ENCODE measurements around the gene DIPK2B.

DIPK2B gene

DNA sequence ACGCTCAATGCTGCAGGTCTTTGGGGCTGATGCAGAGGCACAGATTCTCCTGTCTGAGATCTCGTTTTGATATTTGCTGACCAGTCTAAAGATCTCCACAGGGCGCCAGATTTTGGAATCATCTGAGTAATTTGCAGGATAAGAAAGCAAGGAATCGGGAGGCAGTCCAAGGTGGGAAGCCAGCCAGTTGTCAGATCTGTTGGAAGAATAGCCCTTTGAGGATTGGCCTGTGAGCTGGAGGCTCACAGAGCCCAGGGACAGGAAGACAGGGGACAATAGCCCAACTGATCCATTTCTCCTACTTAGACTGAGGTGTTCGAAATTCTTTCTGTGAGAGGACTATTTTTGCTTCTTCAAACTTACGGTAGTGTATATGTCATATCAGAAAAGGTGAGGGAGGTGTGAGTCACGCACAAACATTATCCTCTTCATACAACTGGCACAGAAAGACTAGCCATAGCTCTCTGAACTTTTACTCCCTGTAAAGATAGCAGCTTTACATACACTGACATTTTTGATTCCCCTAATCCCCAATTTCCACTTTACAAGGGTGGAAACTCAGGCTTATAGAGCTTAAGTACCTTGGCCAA lies 8.8 kb downstream of the DIPK2B start:
- no peak for ATAC-seq (replicated peaks; ENCODE audit: extremely low read depth, poor library complexity, severe bottlenecking)
- Mint-ChIP-seq H3K36me3 (ENCODE audit: insufficient read depth) (no peaks in the 10 kb centered on the region), H3K9me3 (no peaks in the 10 kb centered on the region), H3K27ac (ENCODE audit: low read depth) (no peak overlapping the region), H3K4me3 (no peak overlapping the region), H3K27me3 (no peaks in the 10 kb centered on the region), H3K4me1 (peaks cover 8% of the 10 kb centered on the region)
- no peak for DNase-seq (ENCODE audit: low spot score in 2 of 2)

DNA sequence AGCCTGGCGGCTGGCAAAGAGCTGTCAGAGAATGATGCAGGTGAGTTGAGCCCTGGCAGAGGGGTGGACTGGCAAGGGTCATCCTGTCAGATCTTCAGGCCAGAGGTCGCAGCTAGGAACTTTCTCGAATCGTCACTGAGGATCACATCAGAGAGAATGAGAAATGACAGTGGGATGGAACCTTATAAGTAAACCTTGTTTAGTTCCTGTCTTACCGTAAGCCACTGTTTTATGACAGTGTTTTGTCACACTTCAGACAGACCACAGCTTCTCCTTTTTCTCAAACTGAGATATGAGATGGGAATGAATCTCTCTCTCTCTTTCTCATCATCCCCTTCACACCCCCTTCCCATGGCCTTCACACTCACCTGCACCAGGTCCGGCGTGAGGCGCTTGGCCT lies 9.3 kb downstream of the DIPK2B start:
- Mint-ChIP-seq H3K4me3 (no peak overlapping the region), H3K4me1 (peaks cover 8% of the 10 kb centered on the region), H3K27me3 (no peaks in the 10 kb centered on the region), H3K9me3 (no peaks in the 10 kb centered on the region), H3K27ac (ENCODE audit: low read depth) (no peak overlapping the region), H3K36me3 (ENCODE audit: insufficient read depth) (no peaks in the 10 kb centered on the region)
- DNase-seq (ENCODE audit: low spot score in 2 of 2), result no peak
- no peak for ATAC-seq (replicated peaks; ENCODE audit: extremely low read depth, poor library complexity, severe bottlenecking)

DNA sequence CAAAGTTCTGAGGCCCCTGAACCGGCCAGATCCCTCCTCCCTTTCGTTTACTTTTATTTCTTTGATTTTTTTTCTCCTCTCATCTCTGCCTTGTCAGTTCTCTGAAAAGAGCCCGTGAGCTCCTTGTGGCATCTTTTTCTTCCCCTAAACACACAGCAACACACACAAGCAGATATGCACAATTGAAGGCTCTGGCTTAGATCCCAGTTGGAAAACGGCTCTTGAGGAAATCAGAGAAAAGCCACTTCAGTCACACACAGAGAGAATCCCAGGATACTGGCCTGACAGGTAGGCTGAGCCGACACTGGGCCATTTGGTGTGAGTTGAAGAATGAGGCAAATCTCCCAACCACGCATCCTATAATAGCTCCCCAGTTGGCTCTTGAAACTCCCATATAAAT lies 12.9 kb downstream of the DIPK2B start:
- Mint-ChIP-seq H3K27ac (ENCODE audit: low read depth) (no peak overlapping the region), H3K4me1 (peaks cover 8% of the 10 kb centered on the region), H3K4me3 (peak overlapping the region; percentile 79), H3K9me3 (no peaks in the 10 kb centered on the region), H3K27me3 (no peaks in the 10 kb centered on the region), H3K36me3 (ENCODE audit: insufficient read depth) (no peaks in the 10 kb centered on the region)
- no peak for ATAC-seq (replicated peaks; ENCODE audit: extremely low read depth, poor library complexity, severe bottlenecking)
- no peak for DNase-seq (ENCODE audit: low spot score in 2 of 2)

DNA sequence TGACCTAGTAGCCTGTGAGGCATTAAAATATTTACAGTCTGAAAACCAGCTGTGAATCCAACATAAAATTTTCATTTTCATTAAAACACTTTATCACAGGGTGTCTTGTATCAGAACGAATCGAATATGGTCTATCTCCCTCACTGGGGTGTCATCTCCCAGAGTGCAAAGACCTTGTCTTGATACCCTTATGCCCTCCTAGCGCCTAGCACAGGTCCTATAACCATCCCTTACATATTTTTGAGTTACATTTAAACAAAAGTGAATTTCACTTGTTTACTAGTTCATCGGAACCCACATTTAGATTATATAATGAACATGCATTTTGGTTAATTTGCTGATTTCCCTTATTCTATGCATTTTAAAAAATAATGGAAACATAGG lies 14.0 kb downstream of the DIPK2B start:
- peak overlapping the region; percentile 79 for H3K4me3 Mint-ChIP-seq
- ATAC-seq (replicated peaks; ENCODE audit: extremely low read depth, poor library complexity, severe bottlenecking) (no peak), DNase-seq (ENCODE audit: low spot score in 2 of 2) (no peak)
- H3K9me3 Mint-ChIP-seq, result no peaks in the 10 kb centered on the region
- no peaks in the 10 kb centered on the region for H3K36me3 Mint-ChIP-seq (ENCODE audit: insufficient read depth)
- H3K27ac Mint-ChIP-seq (ENCODE audit: low read depth), result no peak overlapping the region
- no peaks in the 10 kb centered on the region for H3K27me3 Mint-ChIP-seq
- H3K4me1 Mint-ChIP-seq, result peaks cover 8% of the 10 kb centered on the region

DNA sequence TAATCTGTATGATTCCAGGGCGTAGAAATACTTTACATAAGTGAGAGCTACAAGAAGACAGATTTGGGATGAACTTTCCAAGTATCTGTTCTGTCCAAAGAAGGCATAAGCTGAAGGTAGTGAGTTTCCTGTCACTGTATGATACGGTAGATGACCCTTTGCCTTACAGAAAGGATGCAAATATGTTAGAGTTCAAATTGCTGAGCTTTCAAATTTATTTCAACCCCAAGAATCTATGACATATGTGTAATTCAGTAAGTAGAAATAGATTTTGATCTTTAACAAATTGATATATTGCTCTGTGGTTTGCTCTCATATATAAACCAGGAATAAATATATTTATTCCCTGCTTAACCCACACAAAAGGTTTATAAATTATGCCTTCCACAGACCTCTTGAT lies 16.5 kb downstream of the DIPK2B start:
- Mint-ChIP-seq H3K36me3 (ENCODE audit: insufficient read depth) (no peaks in the 10 kb centered on the region), H3K4me3 (no peak overlapping the region), H3K9me3 (no peaks in the 10 kb centered on the region), H3K27me3 (no peaks in the 10 kb centered on the region), H3K4me1 (peaks cover 8% of the 10 kb centered on the region), H3K27ac (ENCODE audit: low read depth) (no peak overlapping the region)
- DNase-seq (ENCODE audit: low spot score in 2 of 2) (no peak), ATAC-seq (replicated peaks; ENCODE audit: extremely low read depth, poor library complexity, severe bottlenecking) (no peak)

DNA sequence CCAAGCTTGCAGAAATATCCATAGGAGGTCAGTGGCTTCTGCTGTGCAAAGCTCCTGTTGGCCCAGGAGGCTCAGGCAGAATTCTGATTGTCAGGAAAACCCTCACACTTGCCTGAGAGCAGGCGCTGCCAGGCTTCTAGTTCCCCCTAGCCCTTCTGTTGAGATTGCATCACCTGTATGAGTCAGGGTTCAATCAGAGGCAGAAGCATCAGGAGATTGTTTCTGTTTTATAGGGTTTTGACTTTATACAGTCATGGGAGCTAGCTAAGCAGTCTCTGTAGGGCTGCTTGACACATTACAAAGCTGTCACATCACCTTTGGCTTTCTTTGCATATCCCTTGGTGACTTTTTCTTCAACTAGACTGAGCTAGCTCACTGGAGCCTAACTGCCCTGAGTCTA lies 27.8 kb downstream of the DIPK2B start:
- H3K36me3 Mint-ChIP-seq (ENCODE audit: insufficient read depth), result no peaks in the 10 kb centered on the region
- H3K9me3 Mint-ChIP-seq, result no peaks in the 10 kb centered on the region
- H3K4me3 Mint-ChIP-seq, result no peak overlapping the region
- no peak for DNase-seq (ENCODE audit: low spot score in 2 of 2)
- no peak overlapping the region for H3K27ac Mint-ChIP-seq (ENCODE audit: low read depth)
- H3K4me1 Mint-ChIP-seq, result no peaks in the 10 kb centered on the region
- ATAC-seq (replicated peaks; ENCODE audit: extremely low read depth, poor library complexity, severe bottlenecking), result no peak
- H3K27me3 Mint-ChIP-seq, result no peaks in the 10 kb centered on the region

DNA sequence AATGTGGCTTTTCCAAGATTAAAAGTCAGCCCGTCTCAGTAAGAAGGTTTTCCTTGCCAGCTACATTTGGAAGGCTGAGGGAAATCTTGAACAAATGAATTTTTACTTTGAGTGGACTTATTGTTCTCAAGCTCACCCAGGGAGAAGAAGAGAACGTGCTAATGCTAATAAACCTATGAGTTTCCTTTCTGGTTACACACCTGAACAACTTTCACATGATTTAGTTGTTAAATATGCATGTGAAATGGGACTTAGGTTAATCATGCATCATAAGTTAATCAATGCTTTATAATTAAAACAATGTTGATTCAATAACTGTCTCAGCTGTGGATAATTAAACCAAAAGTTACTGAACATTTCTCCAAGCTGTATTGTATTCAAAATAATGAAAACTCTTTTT lies 33.9 kb downstream of the DIPK2B start:
- H3K4me1 Mint-ChIP-seq, result no peaks in the 10 kb centered on the region
- DNase-seq (ENCODE audit: low spot score in 2 of 2), result no peak
- no peaks in the 10 kb centered on the region for H3K36me3 Mint-ChIP-seq (ENCODE audit: insufficient read depth)
- ATAC-seq (replicated peaks; ENCODE audit: extremely low read depth, poor library complexity, severe bottlenecking), result no peak
- H3K27ac Mint-ChIP-seq (ENCODE audit: low read depth), result no peak overlapping the region
- H3K27me3 Mint-ChIP-seq, result no peaks in the 10 kb centered on the region
- no peaks in the 10 kb centered on the region for H3K9me3 Mint-ChIP-seq
- no peak overlapping the region for H3K4me3 Mint-ChIP-seq

DNA sequence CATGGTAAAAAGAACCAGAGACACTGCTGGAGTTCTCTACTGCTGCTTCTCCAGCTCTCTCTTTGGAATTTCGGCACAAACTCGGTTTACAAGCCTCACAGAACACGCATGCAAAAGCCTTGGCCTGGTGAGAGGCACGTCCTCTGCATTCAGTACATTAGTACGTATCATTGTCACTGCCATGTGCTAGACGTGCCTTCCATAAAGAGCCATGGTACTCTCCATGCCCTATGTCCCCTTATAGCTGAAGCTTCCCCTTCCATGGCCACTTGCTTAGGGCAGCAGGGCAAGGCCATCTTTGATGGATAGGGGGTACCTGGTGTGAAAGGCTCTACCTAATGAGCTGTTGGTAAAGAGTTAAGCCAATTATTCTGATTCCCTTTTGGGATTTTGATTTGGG lies 35.0 kb downstream of the DIPK2B start:
- Mint-ChIP-seq H3K9me3 (no peaks in the 10 kb centered on the region), H3K27me3 (no peaks in the 10 kb centered on the region), H3K4me1 (no peaks in the 10 kb centered on the region), H3K27ac (ENCODE audit: low read depth) (no peak overlapping the region), H3K4me3 (no peak overlapping the region), H3K36me3 (ENCODE audit: insufficient read depth) (no peaks in the 10 kb centered on the region)
- DNase-seq (ENCODE audit: low spot score in 2 of 2) (no peak), ATAC-seq (replicated peaks; ENCODE audit: extremely low read depth, poor library complexity, severe bottlenecking) (no peak)

DNA sequence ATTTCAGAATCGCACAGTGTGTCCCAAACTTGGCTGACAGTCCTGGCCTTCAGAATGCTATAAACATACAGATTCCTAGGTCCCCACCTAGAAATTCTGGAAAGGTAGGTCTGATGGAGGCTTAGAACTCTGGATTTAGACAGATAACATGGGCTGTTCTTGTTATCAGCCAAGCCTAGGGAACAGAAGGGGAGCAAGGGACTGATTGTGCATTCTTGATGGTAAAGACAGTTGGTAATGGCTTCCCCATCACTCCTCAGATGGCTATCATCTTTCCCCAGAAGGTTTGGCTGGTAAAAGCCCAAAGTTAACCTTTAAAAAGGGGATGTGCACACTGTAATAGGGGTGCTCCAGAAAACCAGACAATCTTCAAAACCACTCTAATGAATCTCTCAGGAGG lies 35.7 kb downstream of the DIPK2B start:
- ATAC-seq (replicated peaks; ENCODE audit: extremely low read depth, poor library complexity, severe bottlenecking) (no peak), DNase-seq (ENCODE audit: low spot score in 2 of 2) (no peak)
- Mint-ChIP-seq H3K36me3 (ENCODE audit: insufficient read depth) (no peaks in the 10 kb centered on the region), H3K27ac (ENCODE audit: low read depth) (no peak overlapping the region), H3K27me3 (no peaks in the 10 kb centered on the region), H3K9me3 (no peaks in the 10 kb centered on the region), H3K4me1 (no peaks in the 10 kb centered on the region), H3K4me3 (no peak overlapping the region)

DNA sequence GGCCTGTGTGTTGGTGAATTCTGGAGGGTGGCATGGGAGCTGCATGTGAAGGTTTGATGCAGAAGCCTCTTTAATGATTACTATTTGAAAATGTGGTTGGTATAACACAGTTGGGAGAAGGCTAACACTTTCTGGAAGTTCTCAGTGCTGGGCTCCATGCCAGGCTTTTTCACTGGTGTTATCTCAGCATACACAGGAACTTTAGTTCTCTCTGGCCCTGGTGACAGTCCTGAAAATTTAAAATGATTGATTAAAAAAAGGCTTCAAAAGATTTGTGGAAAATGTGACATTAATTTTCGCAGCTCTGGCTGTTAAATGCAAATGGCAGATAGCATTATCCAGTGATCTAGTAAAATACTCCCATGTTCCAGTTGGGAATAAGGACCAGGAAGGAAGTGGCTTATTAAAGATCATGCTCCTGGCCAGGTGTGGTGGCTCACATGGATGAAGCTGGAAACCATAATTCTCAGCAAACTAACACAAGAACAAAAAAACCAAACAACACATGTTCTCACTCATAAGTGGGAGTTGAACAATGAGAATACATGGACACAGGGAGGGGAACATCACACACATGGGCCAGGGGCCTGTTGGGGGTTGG lies 36.6 kb downstream of the DIPK2B start:
- H3K27me3 Mint-ChIP-seq, result no peaks in the 10 kb centered on the region
- no peaks in the 10 kb centered on the region for H3K9me3 Mint-ChIP-seq
- no peak overlapping the region for H3K27ac Mint-ChIP-seq (ENCODE audit: low read depth)
- no peaks in the 10 kb centered on the region for H3K36me3 Mint-ChIP-seq (ENCODE audit: insufficient read depth)
- no peak overlapping the region for H3K4me3 Mint-ChIP-seq
- ATAC-seq (replicated peaks; ENCODE audit: extremely low read depth, poor library complexity, severe bottlenecking) (no peak), DNase-seq (ENCODE audit: low spot score in 2 of 2) (no peak)
- no peaks in the 10 kb centered on the region for H3K4me1 Mint-ChIP-seq

DNA sequence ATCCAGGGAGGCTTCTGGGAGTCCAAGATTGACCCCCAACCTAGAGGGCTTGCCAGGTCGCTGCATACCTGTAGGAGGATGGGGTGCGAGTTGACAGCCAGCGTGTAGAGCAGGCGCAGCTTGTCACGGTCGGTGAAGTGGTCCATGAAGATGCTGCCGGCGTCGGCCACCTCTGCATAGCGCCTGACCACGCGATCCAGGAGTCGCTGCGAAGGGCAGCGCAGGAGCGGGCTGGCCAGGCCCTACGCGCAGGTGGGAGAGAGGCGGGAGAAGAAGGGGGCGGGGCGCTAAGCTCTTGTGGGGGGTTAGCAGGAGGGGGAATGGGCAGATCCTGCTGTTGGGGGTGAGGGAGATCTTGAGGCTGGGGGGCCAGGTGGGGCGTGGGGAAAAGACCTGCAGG lies 43.0 kb downstream of the DIPK2B start:
- H3K4me3 Mint-ChIP-seq, result no peak overlapping the region
- H3K9me3 Mint-ChIP-seq, result no peaks in the 10 kb centered on the region
- no peaks in the 10 kb centered on the region for H3K4me1 Mint-ChIP-seq
- H3K27me3 Mint-ChIP-seq, result no peaks in the 10 kb centered on the region
- H3K27ac Mint-ChIP-seq (ENCODE audit: low read depth), result no peak overlapping the region
- no peaks in the 10 kb centered on the region for H3K36me3 Mint-ChIP-seq (ENCODE audit: insufficient read depth)
- no peak for DNase-seq (ENCODE audit: low spot score in 2 of 2)
- ATAC-seq (replicated peaks; ENCODE audit: extremely low read depth, poor library complexity, severe bottlenecking), result no peak

DNA sequence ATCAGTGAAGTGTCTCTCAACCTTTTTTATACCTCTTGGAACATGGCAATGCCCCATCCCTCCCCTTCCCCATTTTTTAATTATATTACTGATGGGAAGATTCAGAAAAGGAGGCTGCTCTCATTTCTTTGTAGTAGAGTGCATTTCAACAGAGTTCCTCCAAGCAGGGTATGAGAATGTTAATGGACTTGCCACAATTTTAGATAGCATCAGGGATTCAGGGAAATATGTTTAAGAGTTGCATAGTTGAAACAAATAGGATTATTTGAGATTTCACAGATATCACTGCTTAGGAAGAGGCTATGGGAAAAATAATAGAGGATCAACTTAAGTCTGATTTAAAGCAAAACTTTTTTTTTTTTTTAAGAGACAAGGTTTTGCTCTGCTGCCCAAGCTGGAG lies 46.2 kb downstream of the DIPK2B start:
- H3K27me3 Mint-ChIP-seq, result no peaks in the 10 kb centered on the region

DNA sequence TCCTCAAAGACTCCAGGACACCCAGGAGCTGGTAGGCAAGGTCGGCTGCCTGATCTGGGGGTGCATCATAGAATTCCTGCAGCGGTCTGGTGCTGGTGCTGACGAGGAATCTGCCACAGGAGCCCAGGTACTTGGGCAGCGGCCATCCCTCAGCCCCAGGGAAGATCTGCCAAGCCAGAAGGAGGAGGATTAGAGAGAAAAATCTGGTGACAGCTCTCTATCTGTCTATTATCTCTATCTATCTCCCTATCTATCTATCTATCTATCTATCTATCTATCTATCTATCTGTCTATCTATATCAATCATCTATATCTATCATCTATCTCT lies 46.7 kb downstream of the DIPK2B start:
- Mint-ChIP-seq H3K36me3 (ENCODE audit: insufficient read depth) (no peaks in the 10 kb centered on the region), H3K4me1 (no peaks in the 10 kb centered on the region), H3K27ac (ENCODE audit: low read depth) (no peak overlapping the region), H3K4me3 (no peak overlapping the region), H3K9me3 (no peaks in the 10 kb centered on the region), H3K27me3 (no peaks in the 10 kb centered on the region)
- DNase-seq (ENCODE audit: low spot score in 2 of 2) (no peak), ATAC-seq (replicated peaks; ENCODE audit: extremely low read depth, poor library complexity, severe bottlenecking) (no peak)

More for the DNA sequence above, 46.2 kb downstream of the DIPK2B start:
- Mint-ChIP-seq H3K9me3 (no peaks in the 10 kb centered on the region), H3K27ac (ENCODE audit: low read depth) (no peak overlapping the region), H3K4me3 (no peak overlapping the region), H3K4me1 (no peaks in the 10 kb centered on the region), H3K36me3 (ENCODE audit: insufficient read depth) (no peaks in the 10 kb centered on the region)
- no peak for DNase-seq (ENCODE audit: low spot score in 2 of 2)
- ATAC-seq (replicated peaks; ENCODE audit: extremely low read depth, poor library complexity, severe bottlenecking), result no peak

All from central memory CD8-positive, alpha-beta T cell (primary cell).